NB4 (cell line): ENCODE data around the gene GUCY1A1.

ENCODE experiments used
- DNase-seq: peaks from one replicate; pipeline ENCODE4 v3.0.0; 2010; ENCODE audit warnings: low read depth
- H3K4me3 ChIP-seq: one replicate; pipeline ENCODE4 v1.5.1; 2011; ENCODE audit warnings: mild to moderate bottlenecking, low read depth, low read length, moderate library complexity
- CTCF ChIP-seq: IDR thresholded peaks from one replicate; pipeline ENCODE4 v1.5.1; 2012; ENCODE audit warnings: low read depth, low read length
- MAX ChIP-seq: IDR thresholded peaks from 2 replicates; pipeline ENCODE4 v1.6.1; 2011; ENCODE audit warnings: low read depth, low read length
- MYC ChIP-seq: IDR thresholded peaks from 2 replicates; pipeline ENCODE4 v1.6.1; 2011; ENCODE audit warnings: low read depth, low read length
- POLR2A ChIP-seq: IDR thresholded peaks from 2 replicates; pipeline ENCODE4 v1.6.1; 2011; ENCODE audit warnings: mild to moderate bottlenecking; ENCODE audit not compliant: insufficient read length; ENCODE audit errors: extremely low read depth

GUCY1A1 gene

GRCh38 chr4:155690044-155690837 is 23.6 kb downstream of the GUCY1A1 start:
- TF ChIP-seq CTCF = no peak
- no peak for TF ChIP-seq POLR2A
- TF ChIP-seq MYC = no peak
- TF ChIP-seq MAX = no peak
- H3K4me3 ChIP-seq = no peak overlapping the region
- DNase-seq = no peak

DNA sequence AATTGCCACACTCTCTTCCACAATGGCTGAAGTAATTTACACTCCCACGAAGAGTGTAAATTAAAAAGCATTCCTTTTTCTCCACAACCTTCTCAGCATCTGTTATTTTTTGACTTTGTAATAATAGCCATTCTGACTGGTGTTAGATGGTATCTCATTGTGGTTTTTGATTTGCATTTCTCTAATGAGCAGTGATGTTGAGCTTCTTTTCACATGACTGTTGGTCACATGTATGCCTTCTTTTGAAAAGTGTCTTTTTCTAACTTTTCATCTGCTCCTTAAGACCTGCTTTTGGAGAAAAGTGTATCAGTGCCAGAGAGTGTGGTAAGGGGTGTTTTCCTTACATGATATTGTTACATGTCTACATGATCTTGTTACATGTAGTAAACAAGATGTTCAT is 25.7 kb downstream of the GUCY1A1 start:
- no peak for DNase-seq
- TF ChIP-seq POLR2A = no peak
- no peak for TF ChIP-seq MYC
- no peak for TF ChIP-seq CTCF
- no peak for TF ChIP-seq MAX
- no peak overlapping the region for H3K4me3 ChIP-seq

- DNase-seq = no peak
- H3K4me3 ChIP-seq = no peak overlapping the region
- TF ChIP-seq MAX = no peak
- no peak for TF ChIP-seq POLR2A
- no peak for TF ChIP-seq MYC
- TF ChIP-seq CTCF = no peak
These were observed 26.5 kb downstream of the GUCY1A1 start for GRCh38 chr4:155693015-155693663.

DNA sequence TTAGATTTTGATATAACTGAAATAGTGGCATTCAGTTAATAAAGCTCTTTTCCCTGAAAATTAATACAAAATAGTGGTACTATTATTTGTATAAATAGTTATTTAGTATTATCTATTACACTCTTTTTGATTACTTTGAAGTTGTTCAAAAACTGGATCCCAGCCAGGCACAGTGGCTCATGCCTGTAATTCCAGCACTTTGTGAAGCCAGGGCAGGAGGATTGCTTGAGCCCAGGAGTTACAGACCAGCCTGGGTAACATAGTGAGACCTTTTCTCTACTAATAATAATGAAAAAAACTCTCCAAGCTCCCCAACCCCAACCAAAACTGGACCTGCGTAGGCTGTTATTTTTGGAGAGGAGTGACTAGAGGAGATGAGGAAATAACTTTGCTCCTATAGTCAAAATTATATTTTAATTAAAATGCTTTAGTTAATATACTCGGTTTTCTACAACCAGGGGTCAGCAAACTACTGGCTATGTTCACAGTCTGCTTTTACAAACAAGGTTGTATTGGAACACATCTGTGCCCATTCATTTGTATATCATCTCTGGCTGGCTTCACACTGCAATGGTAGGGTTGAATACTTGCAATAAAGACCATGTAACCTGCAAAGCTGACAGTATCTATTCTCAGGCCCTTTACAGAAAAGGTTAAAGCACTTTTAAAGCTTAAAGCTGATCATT is 27.6 kb downstream of the GUCY1A1 start:
- TF ChIP-seq MYC (no peak), CTCF (no peak), MAX (no peak), POLR2A (no peak)
- DNase-seq = no peak
- H3K4me3 ChIP-seq = no peak overlapping the region

DNA sequence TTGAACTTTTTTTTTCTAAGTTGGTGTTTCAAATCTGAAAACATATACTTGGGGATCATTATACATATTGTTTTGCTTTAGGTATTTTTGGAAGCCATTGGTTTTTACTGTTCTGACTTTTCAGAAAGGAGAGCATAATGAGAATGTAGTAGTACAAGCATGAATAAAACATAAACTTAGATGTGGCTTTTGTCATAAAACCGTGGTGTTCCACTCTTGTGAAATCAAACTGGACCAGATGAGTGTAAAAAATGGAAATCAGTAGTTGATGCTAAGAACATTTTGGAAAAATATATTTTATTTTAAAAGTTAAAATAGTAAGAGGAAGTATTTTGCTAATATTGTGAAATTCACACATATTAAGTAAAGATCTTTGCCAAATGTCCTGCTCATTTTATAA is 29.6 kb downstream of the GUCY1A1 start:
- H3K4me3 ChIP-seq = no peak overlapping the region
- TF ChIP-seq POLR2A (no peak), MAX (no peak), CTCF (no peak), MYC (no peak)
- no peak for DNase-seq
